H9 (cell line): ENCODE results near the gene RYR1. TPM values are rescaled to one million over a fixed set of nuclear protein-coding genes. Genes with fewer than 3 reads are reported as not detected.

ENCODE experiments used
- DNase-seq: peaks from one replicate; pipeline ENCODE4 v3.0.0-alpha.2; 2017
- H2AFZ ChIP-seq: one replicate; pipeline ENCODE4 v1.6.1; 2013; ENCODE audit warnings: mild to moderate bottlenecking, low read length, control low read depth, moderate library complexity
- H2AK5ac ChIP-seq: 2 replicates; pipeline ENCODE4 v1.6.1; 2013; ENCODE audit warnings: low read length, control low read depth, mixed read lengths; ENCODE audit not compliant: insufficient read length
- H2BK120ac ChIP-seq: one replicate; pipeline ENCODE4 v1.6.1; 2013; ENCODE audit warnings: low read depth, mild to moderate bottlenecking, low read length, control low read depth, inconsistent platforms; ENCODE audit not compliant: poor library complexity, severe bottlenecking
- H2BK12ac ChIP-seq: 2 replicates; pipeline ENCODE4 v1.6.1; 2013; ENCODE audit warnings: low read length, control low read depth, mixed read lengths, low read depth; ENCODE audit not compliant: insufficient read length
- H2BK15ac ChIP-seq: 2 replicates; pipeline ENCODE4 v1.6.1; 2013; ENCODE audit warnings: low read depth, low read length, control low read depth
- H2BK20ac ChIP-seq: one replicate; pipeline ENCODE4 v1.6.1; 2013; ENCODE audit warnings: low read depth, mild to moderate bottlenecking, low read length, control low read depth, inconsistent platforms; ENCODE audit not compliant: poor library complexity, severe bottlenecking
- H2BK5ac ChIP-seq: 2 replicates; pipeline ENCODE4 v1.6.1; 2013; ENCODE audit warnings: low read length, control low read depth, mixed read lengths; ENCODE audit not compliant: insufficient read length
- H3K14ac ChIP-seq: 2 replicates; pipeline ENCODE4 v1.6.1; 2013; ENCODE audit warnings: low read length, control low read depth; ENCODE audit not compliant: insufficient read depth
- H3K18ac ChIP-seq: 2 replicates; pipeline ENCODE4 v1.6.1; 2013; ENCODE audit warnings: low read depth, mild to moderate bottlenecking, mixed read lengths, low read length, control low read depth; ENCODE audit not compliant: insufficient read length
- H3K23ac ChIP-seq: 2 replicates; pipeline ENCODE4 v1.6.1; 2013; ENCODE audit warnings: low read length, control low read depth, mixed read lengths, low read depth; ENCODE audit not compliant: insufficient read length
- H3K23me2 ChIP-seq: 2 replicates; pipeline ENCODE4 v1.6.1; 2013; ENCODE audit warnings: low read depth, mild to moderate bottlenecking, mixed read lengths, low read length, control low read depth; ENCODE audit not compliant: insufficient read length, poor library complexity, severe bottlenecking
- H3K27ac ChIP-seq: 2 replicates; pipeline ENCODE4 v1.5.1; 2013; ENCODE audit warnings: low read length, control low read depth, mixed read lengths, low read depth; ENCODE audit not compliant: insufficient read length
- H3K27me3 ChIP-seq: 2 replicates; pipeline ENCODE4 v1.6.1; 2013; ENCODE audit warnings: low read length, control low read depth, inconsistent platforms; ENCODE audit not compliant: insufficient read depth
- H3K4ac ChIP-seq: 2 replicates; pipeline ENCODE4 v1.6.1; 2013; ENCODE audit warnings: low read depth, mild to moderate bottlenecking, control low read depth, inconsistent platforms, low read length, moderate library complexity
- H3K4me1 ChIP-seq: 2 replicates; pipeline ENCODE4 v1.6.1; 2013; ENCODE audit warnings: low read length, control low read depth, inconsistent platforms; ENCODE audit not compliant: insufficient read depth
- H3K4me2 ChIP-seq: 2 replicates; pipeline ENCODE4 v1.6.1; 2013; ENCODE audit warnings: low read length, control low read depth, mixed read lengths; ENCODE audit not compliant: insufficient read length, insufficient read depth
- H3K56ac ChIP-seq: 2 replicates; pipeline ENCODE4 v1.6.1; 2013; ENCODE audit warnings: low read depth, mild to moderate bottlenecking, mixed read lengths, low read length, control low read depth; ENCODE audit not compliant: insufficient read length
- H3K79me1 ChIP-seq: 2 replicates; pipeline ENCODE4 v1.6.1; 2013; ENCODE audit warnings: low read depth, mild to moderate bottlenecking, moderate library complexity, low read length, control low read depth, inconsistent platforms; ENCODE audit not compliant: insufficient read depth, poor library complexity, severe bottlenecking
- H3K79me2 ChIP-seq: 2 replicates; pipeline ENCODE4 v1.6.1; 2013; ENCODE audit warnings: low read length, control low read depth, inconsistent platforms; ENCODE audit not compliant: insufficient read depth
- H3K9ac ChIP-seq: 2 replicates; pipeline ENCODE4 v1.6.1; 2013; ENCODE audit warnings: low read length, control low read depth, mixed read lengths; ENCODE audit not compliant: insufficient read length; ENCODE audit errors: extremely low read depth
- H3K9me3 ChIP-seq: one replicate; pipeline ENCODE4 v1.6.1; 2013; ENCODE audit warnings: low read depth, low read length, inconsistent platforms; ENCODE audit not compliant: control insufficient read depth
- H3T11ph ChIP-seq: one replicate; pipeline ENCODE4 v1.6.1; 2013; ENCODE audit warnings: mild to moderate bottlenecking, low read length, control low read depth, inconsistent platforms
- H4K20me1 ChIP-seq: one replicate; pipeline ENCODE4 v1.6.1; 2013; ENCODE audit not compliant: control insufficient read depth, insufficient read length, insufficient read depth
- H4K5ac ChIP-seq: 2 replicates; pipeline ENCODE4 v1.6.1; 2013; ENCODE audit warnings: low read depth, mild to moderate bottlenecking, mixed read lengths, low read length, control low read depth; ENCODE audit not compliant: insufficient read length
- H4K8ac ChIP-seq: replicated peaks from 2 replicates; pipeline ENCODE4 v1.6.1; 2013; ENCODE audit warnings: low read length, control low read depth, mixed read lengths, low read depth; ENCODE audit not compliant: insufficient read length
- H4K91ac ChIP-seq: 2 replicates; pipeline ENCODE4 v1.6.1; 2013; ENCODE audit warnings: low read depth, mild to moderate bottlenecking, moderate library complexity, mixed read lengths, low read length, control low read depth; ENCODE audit not compliant: insufficient read length
- H3K27ac Mint-ChIP-seq, 3 experiments: 2 replicates in 2 of 3; 3 replicates in 1 of 3; pipeline ENCODE4 v1.8.0; 2020 to 2021; ENCODE audit warnings: mixed read lengths in 3 of 3, mild to moderate bottlenecking in 1 of 3, moderate library complexity in 1 of 3
- H3K27me3 Mint-ChIP-seq: 2 replicates; pipeline ENCODE4 v1.8.0; 2021; ENCODE audit warnings: low read depth, mild to moderate bottlenecking, moderate library complexity, mixed read lengths
- H3K36me3 Mint-ChIP-seq, 3 experiments: 2 replicates in 2 of 3; 3 replicates in 1 of 3; pipeline ENCODE4 v1.8.0; 2020 to 2021; ENCODE audit warnings: low read depth in 3 of 3, mixed read lengths in 3 of 3; ENCODE audit not compliant: insufficient read depth in 1 of 3
- H3K4me1 Mint-ChIP-seq, 2 experiments: 2 replicates each; pipeline ENCODE4 v1.8.0; 2020; ENCODE audit warnings: mixed read lengths in 2 of 2
- H3K4me3 Mint-ChIP-seq, 2 experiments: 2 replicates in 1 of 2; 3 replicates in 1 of 2; pipeline ENCODE4 v1.8.0; 2020 to 2021; ENCODE audit warnings: mild to moderate bottlenecking in 2 of 2, mixed read lengths in 2 of 2, moderate library complexity in 1 of 2
- H3K9me3 Mint-ChIP-seq, 2 experiments: 2 replicates in 1 of 2; 3 replicates in 1 of 2; pipeline ENCODE4 v1.8.0; 2020; ENCODE audit warnings: mild to moderate bottlenecking in 2 of 2, mixed read lengths in 2 of 2, moderate library complexity in 1 of 2
- WGBS: extraction: QIAGEN DNeasy Blood & Tissue Kit; methylation state at CpG from one replicate; pipeline ENCODE4 v1.1.7; 2013; ENCODE audit warnings: missing lambda C conversion rate, low lambda C conversion rate, mixed read lengths; ENCODE audit not compliant: insufficient read length; ENCODE audit errors: extremely low coverage; 5-methylcytosine and 5-hydroxymethylcytosine counted together
- total RNA-seq: library from RNA; stranded (reverse); gene quantifications from 2 replicates; pipeline ENCODE4 v1.2.1, GENCODE V29; 2021
- TF ChIP-seq, protein P1 (sequence below): fragments of 200-600 bp; sonication (generic); conservative IDR thresholded peaks from 3 replicates; pipeline ENCODE4 v1.8.0; 2021; ENCODE audit warnings: antibody characterized with exemption, mild to moderate bottlenecking

Gene RYR1
- total RNA-seq, 1 experiment from 2014 or later, result 8.9 TPM

DNA sequence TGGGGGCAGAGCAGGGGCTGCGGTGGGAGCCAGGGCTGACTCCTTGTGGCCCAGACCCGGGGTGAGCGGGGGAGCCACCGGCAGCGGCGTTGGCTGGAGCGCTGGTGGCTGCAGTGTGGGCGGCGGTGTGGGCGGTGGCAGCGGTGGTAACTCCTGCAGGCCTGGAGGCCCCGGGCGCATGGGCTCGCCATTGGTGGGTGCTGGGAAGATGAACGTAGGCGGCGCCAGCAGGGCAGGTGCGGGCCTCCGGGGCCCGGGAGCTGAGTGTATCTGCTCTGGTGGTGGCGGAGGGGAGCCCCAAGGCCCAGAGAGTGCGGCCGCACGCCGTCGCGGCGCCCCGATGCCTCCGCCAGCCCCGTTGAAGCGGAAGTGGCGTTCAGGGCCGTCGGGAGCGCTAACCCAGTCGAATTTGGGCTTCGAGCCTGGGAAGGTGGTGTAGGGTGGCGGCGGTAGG lies 47.7 kb upstream of the RYR1 start:
- H3K4me3 Mint-ChIP-seq, result no peak overlapping the region
- H3K56ac ChIP-seq, result no peak overlapping the region
- H3K36me3 Mint-ChIP-seq, result peaks cover 16 to 38% (median 31%) of the 10 kb centered on the region in 3 experiments; a peak in 6 of 7 replicates
- H3K27me3 ChIP-seq, result no peaks in the 10 kb centered on the region
- no peak overlapping the region for H4K5ac ChIP-seq
- peaks cover 4% of the 10 kb centered on the region; the same call in 1 of the 2 replicates for H3K27me3 Mint-ChIP-seq
- no peak overlapping the region for H4K8ac ChIP-seq
- H3K23ac ChIP-seq, result no peak overlapping the region
- TF ChIP-seq, protein P1, sequence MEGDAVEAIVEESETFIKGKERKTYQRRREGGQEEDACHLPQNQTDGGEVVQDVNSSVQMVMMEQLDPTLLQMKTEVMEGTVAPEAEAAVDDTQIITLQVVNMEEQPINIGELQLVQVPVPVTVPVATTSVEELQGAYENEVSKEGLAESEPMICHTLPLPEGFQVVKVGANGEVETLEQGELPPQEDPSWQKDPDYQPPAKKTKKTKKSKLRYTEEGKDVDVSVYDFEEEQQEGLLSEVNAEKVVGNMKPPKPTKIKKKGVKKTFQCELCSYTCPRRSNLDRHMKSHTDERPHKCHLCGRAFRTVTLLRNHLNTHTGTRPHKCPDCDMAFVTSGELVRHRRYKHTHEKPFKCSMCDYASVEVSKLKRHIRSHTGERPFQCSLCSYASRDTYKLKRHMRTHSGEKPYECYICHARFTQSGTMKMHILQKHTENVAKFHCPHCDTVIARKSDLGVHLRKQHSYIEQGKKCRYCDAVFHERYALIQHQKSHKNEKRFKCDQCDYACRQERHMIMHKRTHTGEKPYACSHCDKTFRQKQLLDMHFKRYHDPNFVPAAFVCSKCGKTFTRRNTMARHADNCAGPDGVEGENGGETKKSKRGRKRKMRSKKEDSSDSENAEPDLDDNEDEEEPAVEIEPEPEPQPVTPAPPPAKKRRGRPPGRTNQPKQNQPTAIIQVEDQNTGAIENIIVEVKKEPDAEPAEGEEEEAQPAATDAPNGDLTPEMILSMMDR, result no peak
- no CpG with 5 or more reads among the region's 40 CpGs for WGBS
- no peak overlapping the region for H2BK120ac ChIP-seq
- no peak overlapping the region for H3K18ac ChIP-seq
- no peaks in the 10 kb centered on the region for H3K79me1 ChIP-seq
- no peak overlapping the region for H3K27ac Mint-ChIP-seq
- H3T11ph ChIP-seq, result no peak overlapping the region
- no peaks in the 10 kb centered on the region for H3K9me3 ChIP-seq
- H3K4me2 ChIP-seq, result no peak overlapping the region
- no peak overlapping the region for H2AK5ac ChIP-seq
- H4K20me1 ChIP-seq, result no peaks in the 10 kb centered on the region
- H2BK5ac ChIP-seq, result no peak overlapping the region
- DNase-seq, result peak; percentile 76
- H3K4me1 ChIP-seq, result no peaks in the 10 kb centered on the region; the same call in 1 of the 2 replicates
- H3K4ac ChIP-seq, result no peak overlapping the region
- no peak overlapping the region for H2AFZ ChIP-seq
- H2BK12ac ChIP-seq, result no peak overlapping the region
- no peak overlapping the region for H2BK15ac ChIP-seq
- peaks cover 35% of the 10 kb centered on the region for H3K23me2 ChIP-seq
- H3K9me3 Mint-ChIP-seq, result no peaks in the 10 kb centered on the region
- H3K4me1 Mint-ChIP-seq, result peaks cover 20 to 30% of the 10 kb centered on the region in 2 experiments
- no peak overlapping the region for H2BK20ac ChIP-seq
- H4K91ac ChIP-seq, result no peak overlapping the region
- no peak overlapping the region for H3K27ac ChIP-seq
- H3K14ac ChIP-seq, result no peak overlapping the region
- H3K9ac ChIP-seq, result no peak overlapping the region
- no peaks in the 10 kb centered on the region; the same call in 1 of the 2 replicates for H3K79me2 ChIP-seq
